ENCODE data around the gene TTC32.

GRCh38 chr2:19848029-19848750 lies 53.6 kb downstream of the TTC32 start:
- no peak for TF ChIP-seq CTCF (IDR thresholded peaks at IDR 0.05)
- no peak for TF ChIP-seq POLR2AphosphoS5 (IDR thresholded peaks at IDR 0.05)

Measured in prostate gland (tissue), 2 donors.